ENCODE data around the gene IGLL1.

The IGLL1 gene

GRCh38 chr22:23565305-23565914, 14.7 kb downstream of the IGLL1 start:
- peak in 1 of 2 experiments; percentile 18 for DNase-seq (ENCODE audit: low read depth in 1 of 2, low spot score in 1 of 2)
- Histone ChIP-seq H3K27me3 (ENCODE audit: insufficient read depth, poor library complexity, severe bottlenecking) (peaks cover 12% of the 10 kb centered on the region), H3K4me3 (replicated peaks; ENCODE audit: insufficient read depth, low read length) (no peak overlapping the region), H3K27ac (replicated peaks) (no peak overlapping the region)
- no peak for TF ChIP-seq SPI1 (IDR thresholded peaks at IDR 0.05; ENCODE audit: borderline replicate concordance, low read depth)
- no peak for TF ChIP-seq GABPA (IDR thresholded peaks at IDR 0.05; ENCODE audit: low read depth)
- no peak for TF ChIP-seq POLR2AphosphoS5 (IDR thresholded peaks at IDR 0.05; ENCODE audit: low read depth)
- no peak for TF ChIP-seq CTCF (IDR thresholded peaks at IDR 0.05; ENCODE audit: insufficient read depth, low read length)
- TF ChIP-seq, protein P1, sequence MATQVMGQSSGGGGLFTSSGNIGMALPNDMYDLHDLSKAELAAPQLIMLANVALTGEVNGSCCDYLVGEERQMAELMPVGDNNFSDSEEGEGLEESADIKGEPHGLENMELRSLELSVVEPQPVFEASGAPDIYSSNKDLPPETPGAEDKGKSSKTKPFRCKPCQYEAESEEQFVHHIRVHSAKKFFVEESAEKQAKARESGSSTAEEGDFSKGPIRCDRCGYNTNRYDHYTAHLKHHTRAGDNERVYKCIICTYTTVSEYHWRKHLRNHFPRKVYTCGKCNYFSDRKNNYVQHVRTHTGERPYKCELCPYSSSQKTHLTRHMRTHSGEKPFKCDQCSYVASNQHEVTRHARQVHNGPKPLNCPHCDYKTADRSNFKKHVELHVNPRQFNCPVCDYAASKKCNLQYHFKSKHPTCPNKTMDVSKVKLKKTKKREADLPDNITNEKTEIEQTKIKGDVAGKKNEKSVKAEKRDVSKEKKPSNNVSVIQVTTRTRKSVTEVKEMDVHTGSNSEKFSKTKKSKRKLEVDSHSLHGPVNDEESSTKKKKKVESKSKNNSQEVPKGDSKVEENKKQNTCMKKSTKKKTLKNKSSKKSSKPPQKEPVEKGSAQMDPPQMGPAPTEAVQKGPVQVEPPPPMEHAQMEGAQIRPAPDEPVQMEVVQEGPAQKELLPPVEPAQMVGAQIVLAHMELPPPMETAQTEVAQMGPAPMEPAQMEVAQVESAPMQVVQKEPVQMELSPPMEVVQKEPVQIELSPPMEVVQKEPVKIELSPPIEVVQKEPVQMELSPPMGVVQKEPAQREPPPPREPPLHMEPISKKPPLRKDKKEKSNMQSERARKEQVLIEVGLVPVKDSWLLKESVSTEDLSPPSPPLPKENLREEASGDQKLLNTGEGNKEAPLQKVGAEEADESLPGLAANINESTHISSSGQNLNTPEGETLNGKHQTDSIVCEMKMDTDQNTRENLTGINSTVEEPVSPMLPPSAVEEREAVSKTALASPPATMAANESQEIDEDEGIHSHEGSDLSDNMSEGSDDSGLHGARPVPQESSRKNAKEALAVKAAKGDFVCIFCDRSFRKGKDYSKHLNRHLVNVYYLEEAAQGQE (IDR thresholded peaks at IDR 0.05; ENCODE audit: insufficient replicate concordance, low read depth): no peak

DNA sequence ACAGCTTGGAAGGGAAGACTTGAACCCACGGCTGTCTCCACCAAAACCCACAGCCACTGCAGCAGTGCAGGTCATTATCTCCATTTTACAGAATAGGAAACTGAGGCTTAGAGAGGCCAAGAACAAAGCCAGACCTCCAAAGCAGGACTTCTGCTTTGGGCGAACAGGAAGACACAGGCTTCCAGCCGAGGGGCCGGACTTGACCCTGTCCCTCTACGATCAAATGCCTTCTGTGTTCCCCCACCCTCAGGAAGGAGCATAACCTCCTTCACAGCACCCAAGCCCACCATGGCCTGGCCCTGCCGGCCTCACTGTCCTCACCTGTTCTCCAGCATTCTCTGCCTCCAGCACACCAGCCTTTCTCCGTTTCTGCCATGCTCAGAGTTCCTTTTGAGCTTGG, 15.8 kb downstream of the IGLL1 start:
- no peak for DNase-seq (ENCODE audit: low read depth in 1 of 2, low spot score in 1 of 2)
- H3K27me3 ChIP-seq (ENCODE audit: insufficient read depth, poor library complexity, severe bottlenecking): peaks cover 12% of the 10 kb centered on the region
- TF ChIP-seq POLR2AphosphoS5 (IDR thresholded peaks at IDR 0.05; ENCODE audit: low read depth) (no peak), GABPA (IDR thresholded peaks at IDR 0.05; ENCODE audit: low read depth) (no peak), SPI1 (IDR thresholded peaks at IDR 0.05; ENCODE audit: borderline replicate concordance, low read depth) (no peak), CTCF (IDR thresholded peaks at IDR 0.05; ENCODE audit: insufficient read depth, low read length) (no peak)
- TF ChIP-seq, protein P1 (IDR thresholded peaks at IDR 0.05; ENCODE audit: insufficient replicate concordance, low read depth): no peak
- H3K27ac ChIP-seq (replicated peaks): no peak overlapping the region
- no peak overlapping the region for H3K4me3 ChIP-seq (replicated peaks; ENCODE audit: insufficient read depth, low read length)

GRCh38 chr22:23563111-23563510, 17.0 kb downstream of the IGLL1 start:
- Histone ChIP-seq H3K27ac (replicated peaks) (no peak overlapping the region), H3K27me3 (ENCODE audit: insufficient read depth, poor library complexity, severe bottlenecking) (peaks cover 12% of the 10 kb centered on the region), H3K4me3 (replicated peaks; ENCODE audit: insufficient read depth, low read length) (no peak overlapping the region)
- DNase-seq (ENCODE audit: low read depth in 1 of 2, low spot score in 1 of 2): no peak
- TF ChIP-seq SPI1 (IDR thresholded peaks at IDR 0.05; ENCODE audit: borderline replicate concordance, low read depth) (no peak), CTCF (IDR thresholded peaks at IDR 0.05; ENCODE audit: insufficient read depth, low read length) (no peak), GABPA (IDR thresholded peaks at IDR 0.05; ENCODE audit: low read depth) (no peak), POLR2AphosphoS5 (IDR thresholded peaks at IDR 0.05; ENCODE audit: low read depth) (no peak)
- TF ChIP-seq, protein P1 (IDR thresholded peaks at IDR 0.05; ENCODE audit: insufficient replicate concordance, low read depth): no peak
